Neural progenitor cell (in vitro differentiated cells): Measurements from ENCODE around the gene HSD11B2. TPM values are rescaled to one million over a fixed set of nuclear protein-coding genes. Genes with fewer than 3 reads are reported as not detected.

Experiments
- DNase-seq: peaks from one replicate; pipeline ENCODE4 v3.0.0-alpha.2; 2016; ENCODE audit warnings: low spot score
- H2AFZ ChIP-seq: fragments of 200-600 bp; sonication (generic); replicated peaks from 2 replicates; pipeline ENCODE4 v1.6.1; 2016; ENCODE audit warnings: antibody characterized with exemption
- H3F3A ChIP-seq: fragments of 200-600 bp; sonication (generic); 2 replicates; pipeline ENCODE4 v1.6.1; 2016; ENCODE audit warnings: antibody characterized with exemption, low read depth
- H3K27ac ChIP-seq: fragments of 200-600 bp; sonication (generic); 2 replicates; pipeline ENCODE4 v1.5.1; 2016; ENCODE audit warnings: mild to moderate bottlenecking
- H3K27me3 ChIP-seq: fragments of 200-600 bp; sonication (generic); 2 replicates; pipeline ENCODE4 v1.6.1; 2016; ENCODE audit warnings: mild to moderate bottlenecking, moderate library complexity
- H3K36me3 ChIP-seq: fragments of 200-600 bp; sonication (generic); 2 replicates; pipeline ENCODE4 v1.5.1; 2016
- H3K4me1 ChIP-seq: fragments of 200-600 bp; sonication (generic); 2 replicates; pipeline ENCODE4 v1.6.1; 2016; ENCODE audit warnings: mixed run types
- H3K4me2 ChIP-seq: fragments of 200-600 bp; sonication (generic); 2 replicates; pipeline ENCODE4 v1.6.1; 2016
- H3K4me3 ChIP-seq: fragments of 200-600 bp; sonication (generic); 2 replicates; pipeline ENCODE4 v1.5.1; 2016
- H3K79me2 ChIP-seq: fragments of 200-600 bp; sonication (generic); 2 replicates; pipeline ENCODE4 v1.6.1; 2016; ENCODE audit warnings: low read depth
- H3K9ac ChIP-seq: fragments of 200-600 bp; sonication (generic); 2 replicates; pipeline ENCODE4 v1.6.1; 2016
- H3K9me3 ChIP-seq: fragments of 200-600 bp; sonication (generic); 2 replicates; pipeline ENCODE4 v1.5.1; 2016; ENCODE audit warnings: low read depth
- H4K20me1 ChIP-seq: fragments of 200-600 bp; sonication (generic); 2 replicates; pipeline ENCODE4 v1.6.1; 2016; ENCODE audit warnings: low read depth
- H3K27ac Mint-ChIP-seq: 3 replicates; pipeline ENCODE4 v1.8.0; 2021; ENCODE audit warnings: mixed read lengths
- H3K27me3 Mint-ChIP-seq: 2 replicates; pipeline ENCODE4 v1.8.0; 2022; ENCODE audit warnings: low read depth, mild to moderate bottlenecking, inconsistent platforms, moderate library complexity, mixed read lengths; ENCODE audit not compliant: insufficient read depth
- H3K36me3 Mint-ChIP-seq: 3 replicates; pipeline ENCODE4 v1.8.0; 2021; ENCODE audit warnings: mixed read lengths
- H3K4me1 Mint-ChIP-seq: 3 replicates; pipeline ENCODE4 v1.8.0; 2021; ENCODE audit warnings: mixed read lengths
- H3K4me3 Mint-ChIP-seq: 3 replicates; pipeline ENCODE4 v1.8.0; 2021; ENCODE audit warnings: mild to moderate bottlenecking, moderate library complexity, mixed read lengths
- H3K9me3 Mint-ChIP-seq: 3 replicates; pipeline ENCODE4 v1.8.0; 2020; ENCODE audit warnings: mixed read lengths
- EZH2 ChIP-seq: fragments of 200-600 bp; sonication (generic); IDR thresholded peaks from 2 replicates; pipeline ENCODE4 v1.6.1; 2017; ENCODE audit warnings: antibody characterized with exemption, mild to moderate bottlenecking, moderate library complexity
- EZH2phosphoT487 ChIP-seq: fragments of 200-600 bp; sonication (generic); IDR thresholded peaks from 2 replicates; pipeline ENCODE4 v1.6.1; 2017; ENCODE audit warnings: antibody characterized with exemption
- total RNA-seq: library from RNA; depleted of rRNA; stranded (reverse); fragments of >200 nt; gene quantifications from 2 replicates; pipeline ENCODE4 v1.2.3, GENCODE V29; 2015; ENCODE audit warnings: low replicate concordance
- TF ChIP-seq, protein P1 (sequence below): fragments of 200-600 bp; sonication (generic); IDR thresholded peaks from 2 replicates; pipeline ENCODE4 v1.5.1; 2017; ENCODE audit warnings: antibody characterized with exemption, mild to moderate bottlenecking

HSD11B2 gene
- total RNA-seq, 1 donor from 2014 or later = not detected

- H3K27me3 Mint-ChIP-seq = peaks cover 4% of the 10 kb centered on the region
- Histone ChIP-seq H3K27me3 (no peaks in the 10 kb centered on the region), H3K4me1 (peaks cover 7% of the 10 kb centered on the region), H3K4me3 (no peak overlapping the region), H3K36me3 (no peaks in the 10 kb centered on the region), H3K79me2 (no peaks in the 10 kb centered on the region), H3F3A (no peaks in the 10 kb centered on the region), H4K20me1 (peaks cover 14% of the 10 kb centered on the region), H2AFZ (no peak overlapping the region), H3K9me3 (no peaks in the 10 kb centered on the region), H3K9ac (no peak overlapping the region), H3K27ac (no peak overlapping the region), H3K4me2 (no peak overlapping the region)
- TF ChIP-seq, protein P1, sequence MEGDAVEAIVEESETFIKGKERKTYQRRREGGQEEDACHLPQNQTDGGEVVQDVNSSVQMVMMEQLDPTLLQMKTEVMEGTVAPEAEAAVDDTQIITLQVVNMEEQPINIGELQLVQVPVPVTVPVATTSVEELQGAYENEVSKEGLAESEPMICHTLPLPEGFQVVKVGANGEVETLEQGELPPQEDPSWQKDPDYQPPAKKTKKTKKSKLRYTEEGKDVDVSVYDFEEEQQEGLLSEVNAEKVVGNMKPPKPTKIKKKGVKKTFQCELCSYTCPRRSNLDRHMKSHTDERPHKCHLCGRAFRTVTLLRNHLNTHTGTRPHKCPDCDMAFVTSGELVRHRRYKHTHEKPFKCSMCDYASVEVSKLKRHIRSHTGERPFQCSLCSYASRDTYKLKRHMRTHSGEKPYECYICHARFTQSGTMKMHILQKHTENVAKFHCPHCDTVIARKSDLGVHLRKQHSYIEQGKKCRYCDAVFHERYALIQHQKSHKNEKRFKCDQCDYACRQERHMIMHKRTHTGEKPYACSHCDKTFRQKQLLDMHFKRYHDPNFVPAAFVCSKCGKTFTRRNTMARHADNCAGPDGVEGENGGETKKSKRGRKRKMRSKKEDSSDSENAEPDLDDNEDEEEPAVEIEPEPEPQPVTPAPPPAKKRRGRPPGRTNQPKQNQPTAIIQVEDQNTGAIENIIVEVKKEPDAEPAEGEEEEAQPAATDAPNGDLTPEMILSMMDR = no peak
- TF ChIP-seq EZH2phosphoT487 = no peak
- TF ChIP-seq EZH2 = no peak
- H3K36me3 Mint-ChIP-seq = peaks cover 3% of the 10 kb centered on the region
- no peaks in the 10 kb centered on the region for H3K9me3 Mint-ChIP-seq
- peak overlapping the region; percentile 36 for H3K4me3 Mint-ChIP-seq
- peaks cover 8% of the 10 kb centered on the region for H3K4me1 Mint-ChIP-seq
- DNase-seq = no peak
- peak overlapping the region; percentile 79 for H3K27ac Mint-ChIP-seq
Measured at GRCh38 chr16:67441907-67442306, 11.0 kb downstream of the HSD11B2 start.

GRCh38 chr16:67442581-67443255 is 11.8 kb downstream of the HSD11B2 start:
- Mint-ChIP-seq H3K4me1 (peaks cover 8% of the 10 kb centered on the region), H3K36me3 (peaks cover 3% of the 10 kb centered on the region), H3K4me3 (no peak overlapping the region), H3K27me3 (peaks cover 4% of the 10 kb centered on the region), H3K27ac (no peak overlapping the region), H3K9me3 (no peaks in the 10 kb centered on the region)
- Histone ChIP-seq H3K4me1 (peaks cover 7% of the 10 kb centered on the region), H3K27ac (no peak overlapping the region), H3K4me2 (no peak overlapping the region), H3K36me3 (no peaks in the 10 kb centered on the region), H3K79me2 (no peaks in the 10 kb centered on the region), H3F3A (no peaks in the 10 kb centered on the region), H3K4me3 (no peak overlapping the region), H3K9ac (no peak overlapping the region), H4K20me1 (peaks cover 14% of the 10 kb centered on the region), H2AFZ (no peak overlapping the region), H3K27me3 (no peaks in the 10 kb centered on the region), H3K9me3 (no peaks in the 10 kb centered on the region)
- TF ChIP-seq EZH2phosphoT487 (no peak), EZH2 (no peak)
- TF ChIP-seq, protein P1 = no peak
- no peak for DNase-seq

DNA sequence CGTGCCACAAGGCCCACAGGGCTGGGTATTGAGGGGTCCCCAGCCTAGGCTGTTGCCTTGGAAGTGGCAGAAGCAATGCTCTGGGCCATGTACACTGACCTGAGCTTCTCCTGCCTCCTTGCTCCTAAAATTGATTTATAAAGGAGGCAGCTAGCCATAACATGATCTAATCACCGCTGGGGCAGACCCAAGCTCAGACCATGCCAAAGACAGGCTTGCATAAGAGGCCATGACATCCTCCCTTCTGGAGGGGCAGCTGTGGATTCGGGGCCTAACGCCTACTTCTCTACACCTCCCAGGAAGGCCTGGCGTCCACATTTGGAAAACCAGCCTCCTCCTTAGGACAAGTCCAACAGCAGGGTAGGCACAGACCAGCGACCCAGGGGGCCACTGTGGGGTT is 12.3 kb downstream of the HSD11B2 start:
- Mint-ChIP-seq H3K9me3 (no peaks in the 10 kb centered on the region), H3K27ac (peak overlapping the region; percentile 87), H3K4me1 (peaks cover 8% of the 10 kb centered on the region), H3K4me3 (no peak overlapping the region), H3K36me3 (peaks cover 3% of the 10 kb centered on the region), H3K27me3 (peaks cover 2% of the 10 kb centered on the region)
- no peak overlapping the region for H3K4me3 ChIP-seq
- H3K79me2 ChIP-seq = no peaks in the 10 kb centered on the region
- H3K4me2 ChIP-seq = no peak overlapping the region
- H3K36me3 ChIP-seq = no peaks in the 10 kb centered on the region
- no peak for DNase-seq
- H3K9ac ChIP-seq = no peak overlapping the region
- TF ChIP-seq EZH2 = no peak
- no peak for TF ChIP-seq EZH2phosphoT487
- TF ChIP-seq, protein P1 = no peak
- no peaks in the 10 kb centered on the region for H3K9me3 ChIP-seq
- no peak overlapping the region for H3K27ac ChIP-seq
- H4K20me1 ChIP-seq = peaks cover 14% of the 10 kb centered on the region
- H3K4me1 ChIP-seq = peaks cover 7% of the 10 kb centered on the region
- H3F3A ChIP-seq = no peaks in the 10 kb centered on the region
- H3K27me3 ChIP-seq = no peaks in the 10 kb centered on the region
- no peak overlapping the region for H2AFZ ChIP-seq
